ENCODE data around the gene DPM2. TPM values are rescaled to one million over a fixed set of nuclear protein-coding genes. Genes with fewer than 3 reads are reported as not detected.
A peak's percentile ranks its signal among the peaks of the same experiment; 100 is the strongest.

The DPM2 gene
- 26.2 and 26.5 TPM in 2 replicates for total RNA-seq

GRCh38 chr9:127937388-127938297 is at the start of gene DPM2:
Gene DPM2 (minus strand): TSS chr9:127937854. CDS start chr9:127937820, 34 bp downstream.
- peak within 1 kb of the TSS; percentile 96 for H3K4me3 ChIP-seq (ENCODE audit: low read depth, low read length)
- no peak for TF ChIP-seq CTCF (conservative IDR thresholded peaks at IDR 0.05; ENCODE audit: low read depth, low read length)
- no peak for DNase-seq (ENCODE audit: low read depth)

- DNase-seq (ENCODE audit: low read depth): peak; percentile 97
- no peak for TF ChIP-seq CTCF (conservative IDR thresholded peaks at IDR 0.05; ENCODE audit: low read depth, low read length)
- H3K4me3 ChIP-seq (ENCODE audit: low read depth, low read length): no peak overlapping the region
These were observed 49.5 kb upstream of the DPM2 start for GRCh38 chr9:127987103-127987614.

- TF ChIP-seq CTCF (conservative IDR thresholded peaks at IDR 0.05; ENCODE audit: low read depth, low read length): no peak
- H3K4me3 ChIP-seq (ENCODE audit: low read depth, low read length): no peak overlapping the region
- DNase-seq (ENCODE audit: low read depth): no peak
These were observed 47.4 kb upstream of the DPM2 start for GRCh38 chr9:127985011-127985410.

GRCh38 chr9:127983847-127984289 is 46.2 kb upstream of the DPM2 start:
- no peak overlapping the region for H3K4me3 ChIP-seq (ENCODE audit: low read depth, low read length)
- TF ChIP-seq CTCF (conservative IDR thresholded peaks at IDR 0.05; ENCODE audit: low read depth, low read length): no peak
- no peak for DNase-seq (ENCODE audit: low read depth)

GRCh38 chr9:127982912-127983311 is 45.3 kb upstream of the DPM2 start:
- no peak for DNase-seq (ENCODE audit: low read depth)
- no peak overlapping the region for H3K4me3 ChIP-seq (ENCODE audit: low read depth, low read length)
- no peak for TF ChIP-seq CTCF (conservative IDR thresholded peaks at IDR 0.05; ENCODE audit: low read depth, low read length)

GRCh38 chr9:127981559-127982121 is 44.0 kb upstream of the DPM2 start:
- TF ChIP-seq CTCF (conservative IDR thresholded peaks at IDR 0.05; ENCODE audit: low read depth, low read length): no peak
- DNase-seq (ENCODE audit: low read depth): no peak
- H3K4me3 ChIP-seq (ENCODE audit: low read depth, low read length): peak overlapping the region; percentile 57

All from epithelial cell of proximal tubule (primary cell).